Tongue (tissue), 2 donors: ENCODE data around the gene NDUFB8. TPM values are rescaled to one million over a fixed set of nuclear protein-coding genes. Genes with fewer than 3 reads are reported as not detected.
"Not testable (repeated sequence)": the region's sequence is repeated elsewhere in the genome, so short reads cannot be mapped to it uniquely, and the experiment has no call there.

Experiments used
- DNase-seq: peaks from one replicate; pipeline ENCODE4 v3.0.0-alpha.2; 2015
- total RNA-seq: library from RNA; depleted of rRNA; stranded (reverse); fragments of >200 nt; gene quantifications from one replicate; pipeline ENCODE4 v1.2.3, GENCODE V29; 2014

Gene NDUFB8
- 80.8 TPM for total RNA-seq

- DNase-seq = peak; percentile 97
Measured at GRCh38 chr10:100529475-100530298, at the start of gene NDUFB8. NDUFB8 (minus strand) TSS chr10:100529871; CDS start chr10:100529851, 20 bp downstream.

- no peak for DNase-seq
Measured at GRCh38 chr10:100576282-100576635, 46.6 kb upstream of the NDUFB8 start.

GRCh38 chr10:100575585-100576281 is 46.1 kb upstream of the NDUFB8 start:
- DNase-seq = no peak

- DNase-seq = not testable (repeated sequence)
Measured at GRCh38 chr10:100575146-100575545, 45.5 kb upstream of the NDUFB8 start.

- DNase-seq = no peak
Measured at GRCh38 chr10:100571084-100571856, 41.6 kb upstream of the NDUFB8 start.

GRCh38 chr10:100570506-100570905 is 40.8 kb upstream of the NDUFB8 start:
- DNase-seq = no peak

- no peak for DNase-seq
Measured at GRCh38 chr10:100569687-100570481, 40.2 kb upstream of the NDUFB8 start.

GRCh38 chr10:100568912-100569311 is 39.2 kb upstream of the NDUFB8 start:
- no peak for DNase-seq

- DNase-seq = no peak
Measured at GRCh38 chr10:100567826-100568225, 38.2 kb upstream of the NDUFB8 start.

- DNase-seq = no peak
Measured at GRCh38 chr10:100567249-100567648, 37.6 kb upstream of the NDUFB8 start.

- DNase-seq = no peak
Measured at GRCh38 chr10:100566561-100566960, 36.9 kb upstream of the NDUFB8 start.

GRCh38 chr10:100565206-100565985 is 35.7 kb upstream of the NDUFB8 start:
- no peak for DNase-seq

GRCh38 chr10:100562008-100562672 is 32.5 kb upstream of the NDUFB8 start:
- DNase-seq = peak; percentile 76

GRCh38 chr10:100561005-100561404 is 31.3 kb upstream of the NDUFB8 start:
- no peak for DNase-seq

GRCh38 chr10:100560248-100560647 is 30.6 kb upstream of the NDUFB8 start:
- no peak for DNase-seq

- no peak for DNase-seq
Measured at GRCh38 chr10:100554902-100555301, 25.2 kb upstream of the NDUFB8 start.

- DNase-seq = no peak
Measured at GRCh38 chr10:100553929-100554328, 24.3 kb upstream of the NDUFB8 start.

- DNase-seq = no peak
Measured at GRCh38 chr10:100551738-100552137, 22.1 kb upstream of the NDUFB8 start.

- no peak for DNase-seq
Measured at GRCh38 chr10:100551196-100551595, 21.5 kb upstream of the NDUFB8 start.

GRCh38 chr10:100544950-100545349 is 15.3 kb upstream of the NDUFB8 start:
- no peak for DNase-seq

GRCh38 chr10:100537475-100537874 is 7.8 kb upstream of the NDUFB8 start:
- no peak for DNase-seq
